Measurements from ENCODE around the gene DNM3.

DNA sequence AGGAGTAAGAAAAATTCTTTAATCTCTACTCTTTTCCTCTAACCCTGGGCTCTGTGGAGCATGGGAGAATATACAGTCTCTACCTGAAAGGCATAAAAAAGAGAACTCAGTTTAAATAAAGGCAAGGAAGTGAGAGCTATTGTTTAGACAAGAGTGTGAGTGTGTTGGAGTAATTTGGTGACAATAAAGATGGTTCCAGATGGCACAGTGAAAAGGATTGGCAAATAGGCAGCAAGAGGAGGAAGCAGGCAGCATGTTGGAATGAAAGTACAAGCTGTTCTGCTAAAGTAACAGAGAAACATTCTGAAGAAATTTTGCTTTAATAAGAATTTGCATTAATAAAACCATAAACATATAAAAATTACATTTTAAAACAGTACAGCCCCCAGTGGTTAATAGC is 163.4 kb downstream of the DNM3 start:
- TF ChIP-seq POLR2AphosphoS5 (IDR thresholded peaks at IDR 0.05) = no peak
- TF ChIP-seq, protein P1, sequence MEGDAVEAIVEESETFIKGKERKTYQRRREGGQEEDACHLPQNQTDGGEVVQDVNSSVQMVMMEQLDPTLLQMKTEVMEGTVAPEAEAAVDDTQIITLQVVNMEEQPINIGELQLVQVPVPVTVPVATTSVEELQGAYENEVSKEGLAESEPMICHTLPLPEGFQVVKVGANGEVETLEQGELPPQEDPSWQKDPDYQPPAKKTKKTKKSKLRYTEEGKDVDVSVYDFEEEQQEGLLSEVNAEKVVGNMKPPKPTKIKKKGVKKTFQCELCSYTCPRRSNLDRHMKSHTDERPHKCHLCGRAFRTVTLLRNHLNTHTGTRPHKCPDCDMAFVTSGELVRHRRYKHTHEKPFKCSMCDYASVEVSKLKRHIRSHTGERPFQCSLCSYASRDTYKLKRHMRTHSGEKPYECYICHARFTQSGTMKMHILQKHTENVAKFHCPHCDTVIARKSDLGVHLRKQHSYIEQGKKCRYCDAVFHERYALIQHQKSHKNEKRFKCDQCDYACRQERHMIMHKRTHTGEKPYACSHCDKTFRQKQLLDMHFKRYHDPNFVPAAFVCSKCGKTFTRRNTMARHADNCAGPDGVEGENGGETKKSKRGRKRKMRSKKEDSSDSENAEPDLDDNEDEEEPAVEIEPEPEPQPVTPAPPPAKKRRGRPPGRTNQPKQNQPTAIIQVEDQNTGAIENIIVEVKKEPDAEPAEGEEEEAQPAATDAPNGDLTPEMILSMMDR (IDR thresholded peaks at IDR 0.05) = no peak
